Vagina (tissue), 2 donors: ENCODE data around the gene THRAP3. TPM values are rescaled to one million over a fixed set of nuclear protein-coding genes. Genes with fewer than 3 reads are reported as not detected.
A peak's percentile ranks its signal among the peaks of the same experiment; 100 is the strongest.
"Not testable (repeated sequence)": the region's sequence is repeated elsewhere in the genome, so short reads cannot be mapped to it uniquely, and the experiment has no call there.

ENCODE experiments used
- DNase-seq, 2 donors: peaks; one replicate each; pipeline ENCODE4 v3.0.0-alpha.2; 2017; ENCODE audit errors: extremely low spot score in 2 of 2
- H3K27ac ChIP-seq: fragments of 200-600 bp; sonication (generic); one replicate; pipeline ENCODE4 v1.5.1; 2019
- H3K27me3 ChIP-seq: fragments of 200-600 bp; sonication (generic); one replicate; pipeline ENCODE4 v1.5.1; 2019
- H3K36me3 ChIP-seq, 2 donors: fragments of 200-600 bp; sonication (generic); one replicate each; pipeline ENCODE4 v1.5.1; 2017 to 2019
- H3K4me1 ChIP-seq: fragments of 200-600 bp; sonication (generic); one replicate; pipeline ENCODE4 v1.5.1; 2019
- H3K4me3 ChIP-seq, 2 donors: fragments of 200-600 bp; sonication (generic); 1 replicate in 1 of 2; 2 replicates in 1 of 2; pipeline ENCODE4 v1.5.1; 2016 to 2019
- H3K9me3 ChIP-seq: fragments of 200-600 bp; sonication (generic); one replicate; pipeline ENCODE4 v1.5.1; 2019
- CTCF ChIP-seq, 3 experiments: fragments of 450-650 bp in 2 of 3; fragments of 200-600 bp in 1 of 3; sonication (generic) in 1 of 3; IDR thresholded peaks; one replicate each; pipeline ENCODE4 v1.5.1; 2017 to 2019; ENCODE audit warnings: antibody characterized with exemption in 3 of 3, mild to moderate bottlenecking in 2 of 3, moderate library complexity in 2 of 3
- POLR2A ChIP-seq, 2 donors: fragments of 450-650 bp; IDR thresholded peaks; one replicate each; pipeline ENCODE4 v1.6.1; 2017; ENCODE audit warnings: antibody characterized with exemption in 2 of 2, mild to moderate bottlenecking in 2 of 2, moderate library complexity in 2 of 2
- POLR2AphosphoS5 ChIP-seq, 2 donors: sonication (generic); formaldehyde crosslinking; IDR thresholded peaks; one replicate each; pipeline ENCODE4 v1.9.0; 2017; ENCODE audit warnings: antibody characterized with exemption in 2 of 2, mild to moderate bottlenecking in 2 of 2, low read depth in 1 of 2; ENCODE audit not compliant: insufficient read depth in 1 of 2
- intact Hi-C: fragments of 100-400 bp; cut with DNase I; formaldehyde crosslinking; loops from one replicate; pipeline ENCODE4 v1.15.1; 2023
- total RNA-seq: library from RNA; depleted of rRNA; stranded (reverse); fragments of >200 nt; gene quantifications from one replicate; pipeline ENCODE4 v1.2.3, GENCODE V29; 2016

THRAP3 gene
- total RNA-seq, 1 donor from 2014 or later: 57.7 TPM

- H3K27me3 ChIP-seq: no peaks in the 10 kb centered on the region
- peaks cover 0 to 12% of the 10 kb centered on the region in 2 donors for H3K36me3 ChIP-seq
- intact Hi-C loops: no loop called here
- no peak for DNase-seq
- no peak overlapping the region for H3K4me3 ChIP-seq
- H3K9me3 ChIP-seq: no peaks in the 10 kb centered on the region
- TF ChIP-seq POLR2AphosphoS5 (IDR thresholded peaks at IDR 0.05; ENCODE audit: insufficient read depth in 1 of 2, low read depth in 1 of 2) (no peak), POLR2A (IDR thresholded peaks at IDR 0.05) (no peak), CTCF (IDR thresholded peaks at IDR 0.05) (no peak)
- H3K27ac ChIP-seq: no peak overlapping the region
- H3K4me1 ChIP-seq: peaks cover 59% of the 10 kb centered on the region
Observed at GRCh38 chr1:36239941-36240637, 15.8 kb downstream of the THRAP3 start.

GRCh38 chr1:36247538-36247937, 23.3 kb downstream of the THRAP3 start:
- DNase-seq: no peak
- Histone ChIP-seq H3K36me3 (peaks cover 0 to 5% of the 10 kb centered on the region in 2 donors), H3K4me1 (peaks cover 59% of the 10 kb centered on the region), H3K9me3 (no peaks in the 10 kb centered on the region), H3K4me3 (no peak overlapping the region), H3K27me3 (no peaks in the 10 kb centered on the region), H3K27ac (peak overlapping the region; percentile 22)
- TF ChIP-seq POLR2A (IDR thresholded peaks at IDR 0.05) (no peak), POLR2AphosphoS5 (IDR thresholded peaks at IDR 0.05; ENCODE audit: insufficient read depth in 1 of 2, low read depth in 1 of 2) (no peak), CTCF (IDR thresholded peaks at IDR 0.05) (no peak)
- intact Hi-C loops: no loop called here

- TF ChIP-seq CTCF (IDR thresholded peaks at IDR 0.05) (no peak), POLR2AphosphoS5 (IDR thresholded peaks at IDR 0.05; ENCODE audit: insufficient read depth in 1 of 2, low read depth in 1 of 2) (peak in 1 of 2 donors; percentile 43)
- intact Hi-C loops: no loop called here
Observed at GRCh38 chr1:36248250-36248894, 24.1 kb downstream of the THRAP3 start.

GRCh38 chr1:36251794-36252481, 27.7 kb downstream of the THRAP3 start:
- H3K36me3 ChIP-seq: no peaks in the 10 kb centered on the region
- no peak for TF ChIP-seq CTCF (IDR thresholded peaks at IDR 0.05)
- no peak for TF ChIP-seq POLR2AphosphoS5 (IDR thresholded peaks at IDR 0.05; ENCODE audit: insufficient read depth in 1 of 2, low read depth in 1 of 2)
- TF ChIP-seq POLR2A (IDR thresholded peaks at IDR 0.05): no peak
- H3K27me3 ChIP-seq: no peaks in the 10 kb centered on the region
- no peak overlapping the region for H3K4me3 ChIP-seq
- no peak for DNase-seq
- intact Hi-C loops: no loop called here
- peaks cover 87% of the 10 kb centered on the region for H3K4me1 ChIP-seq
- H3K9me3 ChIP-seq: no peaks in the 10 kb centered on the region
- peak overlapping the region; percentile 3 for H3K27ac ChIP-seq

More at GRCh38 chr1:36248250-36248894, 24.1 kb downstream of the THRAP3 start:
- Histone ChIP-seq H3K36me3 (peaks cover 0 to 4% of the 10 kb centered on the region in 2 donors), H3K4me1 (peaks cover 67% of the 10 kb centered on the region), H3K27ac (peak overlapping the region; percentile 22), H3K27me3 (no peaks in the 10 kb centered on the region), H3K9me3 (no peaks in the 10 kb centered on the region), H3K4me3 (no peak overlapping the region)
- peak in 1 of 2 donors; percentile 87 for DNase-seq

GRCh38 chr1:36252482-36252824, 28.2 kb downstream of the THRAP3 start:
- intact Hi-C loops, H3K27ac ChIP-seq, H3K27me3 ChIP-seq, H3K4me3 ChIP-seq, DNase-seq, H3K36me3 ChIP-seq, H3K9me3 ChIP-seq: not testable (repeated sequence)
- H3K4me1 ChIP-seq: peaks cover 92% of the 10 kb centered on the region
